Ectodermal cell (in vitro differentiated cells): ENCODE results near the gene IGF1R.

Experiments
- H3K27ac ChIP-seq: 2 replicates; pipeline ENCODE4 v1.7.0; 2013; ENCODE audit warnings: mild to moderate bottlenecking, low read depth, low read length; ENCODE audit not compliant: insufficient read depth, poor library complexity, severe bottlenecking
- H3K27me3 ChIP-seq: 2 replicates; pipeline ENCODE4 v1.7.0; 2013; ENCODE audit warnings: mild to moderate bottlenecking, low read length; ENCODE audit not compliant: insufficient read depth, control insufficient read depth, poor library complexity, severe bottlenecking
- H3K36me3 ChIP-seq: one replicate; pipeline ENCODE4 v1.7.0; 2013; ENCODE audit warnings: low read length; ENCODE audit not compliant: control insufficient read depth, insufficient read depth
- H3K4me1 ChIP-seq: one replicate; pipeline ENCODE4 v1.7.0; 2013; ENCODE audit warnings: low read length; ENCODE audit not compliant: control insufficient read depth, insufficient read depth
- H3K4me3 ChIP-seq: 2 replicates; pipeline ENCODE4 v1.7.0; 2013; ENCODE audit warnings: low read depth, low read length, control low read depth; ENCODE audit not compliant: insufficient read depth
- H3K9me3 ChIP-seq: 2 replicates; pipeline ENCODE4 v1.7.0; 2013; ENCODE audit warnings: mild to moderate bottlenecking, low read length, moderate library complexity; ENCODE audit not compliant: control insufficient read depth
- WGBS, 2 experiments: methylation state at CpG; one replicate each; pipeline ENCODE4 v1.1.7; 2013; ENCODE audit warnings: missing lambda C conversion rate in 2 of 2; 5-methylcytosine and 5-hydroxymethylcytosine counted together

The IGF1R gene

GRCh38 chr15:98920091-98920880, 271.9 kb downstream of the IGF1R start:
- 90% methylated on average over 10 of the region's 10 CpGs for WGBS, 2 experiments
- H3K9me3 ChIP-seq = no peaks in the 10 kb centered on the region
- no peaks in the 10 kb centered on the region for H3K4me1 ChIP-seq
- H3K27me3 ChIP-seq = no peaks in the 10 kb centered on the region
- no peak overlapping the region for H3K4me3 ChIP-seq
- H3K36me3 ChIP-seq = peaks cover 37% of the 10 kb centered on the region
- no peak overlapping the region for H3K27ac ChIP-seq

GRCh38 chr15:98923171-98923570, 274.8 kb downstream of the IGF1R start:
- no peaks in the 10 kb centered on the region for H3K27me3 ChIP-seq
- H3K4me1 ChIP-seq = peaks cover 6% of the 10 kb centered on the region
- no peak overlapping the region for H3K27ac ChIP-seq
- WGBS, 2 experiments = 94 to 96% methylated on average over 12 of the region's 12 CpGs
- H3K9me3 ChIP-seq = no peaks in the 10 kb centered on the region
- peaks cover 27% of the 10 kb centered on the region for H3K36me3 ChIP-seq
- H3K4me3 ChIP-seq = no peak overlapping the region

- H3K36me3 ChIP-seq = peaks cover 27% of the 10 kb centered on the region
- H3K27ac ChIP-seq = no peak overlapping the region
- 96 to 97% methylated on average over 9 of the region's 10 CpGs for WGBS, 2 experiments
- no peak overlapping the region for H3K4me3 ChIP-seq
- peaks cover 7% of the 10 kb centered on the region for H3K4me1 ChIP-seq
- H3K27me3 ChIP-seq = no peaks in the 10 kb centered on the region
- H3K9me3 ChIP-seq = no peaks in the 10 kb centered on the region
These were observed 275.2 kb downstream of the IGF1R start for GRCh38 chr15:98923579-98923978.

DNA sequence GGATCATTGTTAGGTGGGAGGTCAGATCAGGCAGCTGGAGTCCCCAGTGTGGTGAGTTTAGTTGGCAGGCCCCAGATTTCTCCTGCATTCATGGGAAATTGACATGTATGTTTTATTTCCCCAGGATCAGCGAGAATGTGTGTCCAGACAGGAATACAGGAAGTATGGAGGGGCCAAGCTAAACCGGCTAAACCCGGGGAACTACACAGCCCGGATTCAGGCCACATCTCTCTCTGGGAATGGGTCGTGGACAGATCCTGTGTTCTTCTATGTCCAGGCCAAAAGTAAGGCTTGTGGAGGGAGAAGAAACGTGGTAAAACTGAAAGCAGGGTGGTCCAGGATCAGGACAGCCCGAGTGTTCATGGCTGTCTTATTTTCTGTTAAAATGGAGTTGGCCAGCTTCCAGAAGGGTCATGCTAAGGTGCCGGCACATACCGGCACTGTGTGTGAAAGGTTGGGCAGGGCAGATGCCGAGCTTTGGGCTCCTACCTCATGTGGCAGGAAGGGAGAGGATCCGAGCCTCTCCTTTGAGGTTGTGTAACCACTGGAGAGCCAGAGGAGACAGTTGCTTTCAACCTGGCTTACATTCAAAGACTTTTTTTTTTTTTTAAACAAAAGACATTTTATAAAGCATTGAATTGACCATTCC, 276.2 kb downstream of the IGF1R start:
- Histone ChIP-seq H3K9me3 (no peaks in the 10 kb centered on the region), H3K27me3 (no peaks in the 10 kb centered on the region), H3K36me3 (peaks cover 23% of the 10 kb centered on the region), H3K4me3 (no peak overlapping the region), H3K4me1 (peaks cover 7% of the 10 kb centered on the region), H3K27ac (no peak overlapping the region)
- 94 to 96% methylated on average over 11 of the region's 11 CpGs for WGBS, 2 experiments

DNA sequence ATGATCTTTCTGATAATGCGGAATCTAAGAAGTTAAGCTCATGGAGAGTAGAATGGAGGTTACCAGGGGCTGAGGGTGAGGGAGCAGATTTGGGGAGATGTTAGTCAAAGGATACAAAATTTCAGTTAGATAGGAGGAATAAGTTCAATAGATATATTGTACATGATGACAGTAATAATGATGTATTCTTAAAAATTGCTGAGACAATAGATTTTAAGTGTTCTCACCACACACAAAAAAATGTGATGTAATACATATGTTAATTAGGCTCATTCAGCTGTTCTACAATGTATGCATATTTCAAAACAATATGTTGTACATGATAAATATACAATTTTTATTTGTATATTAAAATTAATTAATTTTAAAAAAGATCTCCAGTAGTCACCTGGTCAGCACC, 277.9 kb downstream of the IGF1R start:
- Histone ChIP-seq H3K4me1 (peaks cover 7% of the 10 kb centered on the region), H3K9me3 (no peaks in the 10 kb centered on the region), H3K27ac (no peak overlapping the region), H3K27me3 (no peaks in the 10 kb centered on the region), H3K36me3 (peaks cover 23% of the 10 kb centered on the region), H3K4me3 (no peak overlapping the region)
- WGBS, 2 experiments = 96 to 100% methylated on average over 1 of the region's 1 CpG

DNA sequence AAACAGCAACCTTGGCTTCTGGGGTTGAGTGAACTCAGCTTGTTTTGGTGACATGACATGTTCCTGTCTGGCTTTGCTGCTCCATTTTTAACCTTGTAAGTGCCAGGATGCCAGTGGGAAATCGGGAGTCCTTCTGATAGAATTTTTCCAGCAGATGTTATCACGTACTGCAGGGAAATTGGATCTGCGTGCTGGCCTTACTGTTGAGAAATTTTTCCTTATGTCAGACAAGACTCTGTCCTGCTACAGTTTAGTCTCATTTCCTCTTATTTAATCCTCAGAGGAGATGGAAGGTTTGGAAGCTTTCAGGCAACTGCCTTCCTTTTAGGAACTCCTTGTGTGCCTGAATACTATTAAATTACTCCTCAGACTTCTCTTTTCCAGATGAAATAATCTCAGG, 278.7 kb downstream of the IGF1R start:
- 94 to 99% methylated on average over 3 of the region's 3 CpGs for WGBS, 2 experiments
- Histone ChIP-seq H3K36me3 (peaks cover 23% of the 10 kb centered on the region), H3K27ac (no peak overlapping the region), H3K4me1 (peaks cover 7% of the 10 kb centered on the region), H3K27me3 (no peaks in the 10 kb centered on the region), H3K4me3 (no peak overlapping the region), H3K9me3 (no peaks in the 10 kb centered on the region)

GRCh38 chr15:98927996-98928395, 279.7 kb downstream of the IGF1R start:
- Histone ChIP-seq H3K9me3 (no peaks in the 10 kb centered on the region), H3K36me3 (peaks cover 16% of the 10 kb centered on the region), H3K4me1 (peaks cover 7% of the 10 kb centered on the region), H3K4me3 (no peak overlapping the region), H3K27ac (no peak overlapping the region), H3K27me3 (no peaks in the 10 kb centered on the region)
- 72 to 81% methylated on average over 2 of the region's 2 CpGs for WGBS, 2 experiments

GRCh38 chr15:98930576-98930975, 282.2 kb downstream of the IGF1R start:
- 99% methylated on average over 4 of the region's 4 CpGs for WGBS, 2 experiments
- Histone ChIP-seq H3K4me1 (peaks cover 7% of the 10 kb centered on the region), H3K36me3 (no peaks in the 10 kb centered on the region), H3K9me3 (no peaks in the 10 kb centered on the region), H3K27me3 (no peaks in the 10 kb centered on the region), H3K27ac (no peak overlapping the region), H3K4me3 (no peak overlapping the region)

- Histone ChIP-seq H3K36me3 (no peaks in the 10 kb centered on the region), H3K27me3 (no peaks in the 10 kb centered on the region), H3K9me3 (no peaks in the 10 kb centered on the region), H3K27ac (no peak overlapping the region), H3K4me3 (no peak overlapping the region), H3K4me1 (peaks cover 7% of the 10 kb centered on the region)
- WGBS, 2 experiments = 91 to 96% methylated on average over 3 to 4 of the region's 4 CpGs
These were observed 282.7 kb downstream of the IGF1R start for GRCh38 chr15:98931004-98931403.

- H3K4me1 ChIP-seq = no peaks in the 10 kb centered on the region
- H3K4me3 ChIP-seq = no peak overlapping the region
- H3K36me3 ChIP-seq = peaks cover 8% of the 10 kb centered on the region
- WGBS, 2 experiments = 94 to 95% methylated on average over 9 of the region's 9 CpGs
- no peaks in the 10 kb centered on the region for H3K9me3 ChIP-seq
- H3K27me3 ChIP-seq = no peaks in the 10 kb centered on the region
- H3K27ac ChIP-seq = no peak overlapping the region
These were observed 285.1 kb downstream of the IGF1R start for GRCh38 chr15:98933406-98933805.
